ENCODE results near the gene SLC25A18.

The SLC25A18 gene

GRCh38 chr22:17628406-17629172 lies 65.3 kb downstream of the SLC25A18 start, which contains the start of gene ATP6V1E1:
ATP6V1E1 (minus strand) TSS chr22:17628749; CDS start chr22:17628635, 114 bp downstream.
- no peak for TF ChIP-seq CTCF (IDR thresholded peaks at IDR 0.05; ENCODE audit: control insufficient read depth, extremely low read depth, insufficient read depth)
- peak within 1 kb of the TSS; percentile 89 for H3K4me3 ChIP-seq (ENCODE audit: low read depth, low read length)
- DNase-seq (ENCODE audit: low read depth): peak; percentile 91

DNA sequence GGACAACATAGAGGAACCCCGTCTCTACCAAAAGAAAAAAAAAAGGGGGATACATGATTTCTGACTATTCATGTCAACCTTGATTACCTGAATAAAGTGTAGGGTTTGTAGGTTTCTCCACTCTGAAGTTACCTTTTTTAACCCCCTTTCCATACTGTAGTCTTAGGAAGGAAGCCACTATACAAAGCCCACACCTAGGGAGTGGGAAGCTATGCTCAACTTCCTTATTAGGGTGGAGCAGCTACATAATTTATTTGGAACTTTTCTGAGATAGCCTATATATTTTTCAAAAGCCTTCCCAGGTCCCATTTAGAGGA lies 65.8 kb downstream of the SLC25A18 start:
- H3K4me3 ChIP-seq (ENCODE audit: low read depth, low read length): peak overlapping the region; percentile 89
- no peak for DNase-seq (ENCODE audit: low read depth)
- no peak for TF ChIP-seq CTCF (IDR thresholded peaks at IDR 0.05; ENCODE audit: control insufficient read depth, extremely low read depth, insufficient read depth)

- TF ChIP-seq CTCF (IDR thresholded peaks at IDR 0.05; ENCODE audit: control insufficient read depth, extremely low read depth, insufficient read depth): no peak
- peak overlapping the region; percentile 89 for H3K4me3 ChIP-seq (ENCODE audit: low read depth, low read length)
- no peak for DNase-seq (ENCODE audit: low read depth)
Measured at GRCh38 chr22:17629641-17630040, 66.3 kb downstream of the SLC25A18 start.

GRCh38 chr22:17631076-17631565 lies 67.8 kb downstream of the SLC25A18 start:
- H3K4me3 ChIP-seq (ENCODE audit: low read depth, low read length): no peak overlapping the region
- DNase-seq (ENCODE audit: low read depth): no peak
- TF ChIP-seq CTCF (IDR thresholded peaks at IDR 0.05; ENCODE audit: control insufficient read depth, extremely low read depth, insufficient read depth): no peak

- no peak overlapping the region for H3K4me3 ChIP-seq (ENCODE audit: low read depth, low read length)
- TF ChIP-seq CTCF (IDR thresholded peaks at IDR 0.05; ENCODE audit: control insufficient read depth, extremely low read depth, insufficient read depth): no peak
- no peak for DNase-seq (ENCODE audit: low read depth)
Measured at GRCh38 chr22:17633217-17633997, 70.1 kb downstream of the SLC25A18 start.

- DNase-seq (ENCODE audit: low read depth): no peak
- no peak overlapping the region for H3K4me3 ChIP-seq (ENCODE audit: low read depth, low read length)
- TF ChIP-seq CTCF (IDR thresholded peaks at IDR 0.05; ENCODE audit: control insufficient read depth, extremely low read depth, insufficient read depth): no peak
Measured at GRCh38 chr22:17633998-17634323, 70.7 kb downstream of the SLC25A18 start.
